ENCODE measurements around the gene DHX34.

DNA sequence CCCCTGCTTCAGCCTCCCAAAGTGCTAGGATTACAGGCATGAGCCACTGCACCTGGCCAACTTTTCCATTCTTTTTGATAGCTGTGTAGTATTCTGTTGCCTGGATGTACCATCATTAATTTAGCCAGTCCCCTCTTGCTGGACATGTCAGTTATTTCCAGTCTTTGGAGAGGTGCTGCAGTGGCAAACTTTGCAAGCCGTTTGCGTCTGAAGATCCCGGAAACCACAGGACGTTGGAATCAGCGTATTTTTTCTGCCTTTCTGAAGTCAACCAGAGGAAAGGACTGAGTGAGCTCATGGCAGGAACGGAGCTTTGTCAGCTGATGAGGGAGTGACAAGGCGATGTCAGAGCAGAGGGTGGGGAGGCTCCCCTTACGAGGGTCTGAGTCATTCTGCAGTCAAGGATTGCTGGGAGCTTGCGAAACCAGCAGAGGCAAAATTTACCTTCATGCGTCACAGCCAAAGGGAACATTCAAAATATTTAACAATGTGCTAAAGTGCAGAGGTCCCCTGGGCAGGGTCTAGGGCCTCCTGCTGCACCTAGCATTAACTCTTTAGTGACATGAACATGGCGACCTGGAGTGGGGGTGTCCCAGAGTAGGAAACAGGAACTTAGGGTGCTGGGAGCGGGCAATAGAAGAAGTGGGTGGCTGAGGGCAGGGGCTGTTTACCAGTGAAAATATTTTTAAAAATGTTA lies 33.8 kb upstream of the DHX34 start:
- TF ChIP-seq, protein P1, sequence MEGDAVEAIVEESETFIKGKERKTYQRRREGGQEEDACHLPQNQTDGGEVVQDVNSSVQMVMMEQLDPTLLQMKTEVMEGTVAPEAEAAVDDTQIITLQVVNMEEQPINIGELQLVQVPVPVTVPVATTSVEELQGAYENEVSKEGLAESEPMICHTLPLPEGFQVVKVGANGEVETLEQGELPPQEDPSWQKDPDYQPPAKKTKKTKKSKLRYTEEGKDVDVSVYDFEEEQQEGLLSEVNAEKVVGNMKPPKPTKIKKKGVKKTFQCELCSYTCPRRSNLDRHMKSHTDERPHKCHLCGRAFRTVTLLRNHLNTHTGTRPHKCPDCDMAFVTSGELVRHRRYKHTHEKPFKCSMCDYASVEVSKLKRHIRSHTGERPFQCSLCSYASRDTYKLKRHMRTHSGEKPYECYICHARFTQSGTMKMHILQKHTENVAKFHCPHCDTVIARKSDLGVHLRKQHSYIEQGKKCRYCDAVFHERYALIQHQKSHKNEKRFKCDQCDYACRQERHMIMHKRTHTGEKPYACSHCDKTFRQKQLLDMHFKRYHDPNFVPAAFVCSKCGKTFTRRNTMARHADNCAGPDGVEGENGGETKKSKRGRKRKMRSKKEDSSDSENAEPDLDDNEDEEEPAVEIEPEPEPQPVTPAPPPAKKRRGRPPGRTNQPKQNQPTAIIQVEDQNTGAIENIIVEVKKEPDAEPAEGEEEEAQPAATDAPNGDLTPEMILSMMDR (IDR thresholded peaks at IDR 0.05; ENCODE audit: low read depth, low read length): no peak
- TF ChIP-seq EZH2phosphoT487 (IDR thresholded peaks at IDR 0.05; ENCODE audit: low read depth): no peak
